H9 (cell line): ENCODE data around the gene CAMTA1. TPM values are rescaled to one million over a fixed set of nuclear protein-coding genes. Genes with fewer than 3 reads are reported as not detected.

Experiments used
- DNase-seq: peaks from one replicate; pipeline ENCODE4 v3.0.0-alpha.2; 2017
- H2AFZ ChIP-seq: one replicate; pipeline ENCODE4 v1.6.1; 2013; ENCODE audit warnings: mild to moderate bottlenecking, low read length, control low read depth, moderate library complexity
- H2AK5ac ChIP-seq: 2 replicates; pipeline ENCODE4 v1.6.1; 2013; ENCODE audit warnings: low read length, control low read depth, mixed read lengths; ENCODE audit not compliant: insufficient read length
- H2BK120ac ChIP-seq: one replicate; pipeline ENCODE4 v1.6.1; 2013; ENCODE audit warnings: low read depth, mild to moderate bottlenecking, low read length, control low read depth, inconsistent platforms; ENCODE audit not compliant: poor library complexity, severe bottlenecking
- H2BK12ac ChIP-seq: 2 replicates; pipeline ENCODE4 v1.6.1; 2013; ENCODE audit warnings: low read length, control low read depth, mixed read lengths, low read depth; ENCODE audit not compliant: insufficient read length
- H2BK15ac ChIP-seq: 2 replicates; pipeline ENCODE4 v1.6.1; 2013; ENCODE audit warnings: low read depth, low read length, control low read depth
- H2BK20ac ChIP-seq: one replicate; pipeline ENCODE4 v1.6.1; 2013; ENCODE audit warnings: low read depth, mild to moderate bottlenecking, low read length, control low read depth, inconsistent platforms; ENCODE audit not compliant: poor library complexity, severe bottlenecking
- H2BK5ac ChIP-seq: 2 replicates; pipeline ENCODE4 v1.6.1; 2013; ENCODE audit warnings: low read length, control low read depth, mixed read lengths; ENCODE audit not compliant: insufficient read length
- H3K14ac ChIP-seq: 2 replicates; pipeline ENCODE4 v1.6.1; 2013; ENCODE audit warnings: low read length, control low read depth; ENCODE audit not compliant: insufficient read depth
- H3K18ac ChIP-seq: 2 replicates; pipeline ENCODE4 v1.6.1; 2013; ENCODE audit warnings: low read depth, mild to moderate bottlenecking, mixed read lengths, low read length, control low read depth; ENCODE audit not compliant: insufficient read length
- H3K23ac ChIP-seq: 2 replicates; pipeline ENCODE4 v1.6.1; 2013; ENCODE audit warnings: low read length, control low read depth, mixed read lengths, low read depth; ENCODE audit not compliant: insufficient read length
- H3K23me2 ChIP-seq: 2 replicates; pipeline ENCODE4 v1.6.1; 2013; ENCODE audit warnings: low read depth, mild to moderate bottlenecking, mixed read lengths, low read length, control low read depth; ENCODE audit not compliant: insufficient read length, poor library complexity, severe bottlenecking
- H3K27ac ChIP-seq: 2 replicates; pipeline ENCODE4 v1.5.1; 2013; ENCODE audit warnings: low read length, control low read depth, mixed read lengths, low read depth; ENCODE audit not compliant: insufficient read length
- H3K27me3 ChIP-seq: 2 replicates; pipeline ENCODE4 v1.6.1; 2013; ENCODE audit warnings: low read length, control low read depth, inconsistent platforms; ENCODE audit not compliant: insufficient read depth
- H3K4ac ChIP-seq: 2 replicates; pipeline ENCODE4 v1.6.1; 2013; ENCODE audit warnings: low read depth, mild to moderate bottlenecking, control low read depth, inconsistent platforms, low read length, moderate library complexity
- H3K4me1 ChIP-seq: 2 replicates; pipeline ENCODE4 v1.6.1; 2013; ENCODE audit warnings: low read length, control low read depth, inconsistent platforms; ENCODE audit not compliant: insufficient read depth
- H3K4me2 ChIP-seq: 2 replicates; pipeline ENCODE4 v1.6.1; 2013; ENCODE audit warnings: low read length, control low read depth, mixed read lengths; ENCODE audit not compliant: insufficient read length, insufficient read depth
- H3K56ac ChIP-seq: 2 replicates; pipeline ENCODE4 v1.6.1; 2013; ENCODE audit warnings: low read depth, mild to moderate bottlenecking, mixed read lengths, low read length, control low read depth; ENCODE audit not compliant: insufficient read length
- H3K79me1 ChIP-seq: 2 replicates; pipeline ENCODE4 v1.6.1; 2013; ENCODE audit warnings: low read depth, mild to moderate bottlenecking, moderate library complexity, low read length, control low read depth, inconsistent platforms; ENCODE audit not compliant: insufficient read depth, poor library complexity, severe bottlenecking
- H3K79me2 ChIP-seq: 2 replicates; pipeline ENCODE4 v1.6.1; 2013; ENCODE audit warnings: low read length, control low read depth, inconsistent platforms; ENCODE audit not compliant: insufficient read depth
- H3K9ac ChIP-seq: 2 replicates; pipeline ENCODE4 v1.6.1; 2013; ENCODE audit warnings: low read length, control low read depth, mixed read lengths; ENCODE audit not compliant: insufficient read length; ENCODE audit errors: extremely low read depth
- H3K9me3 ChIP-seq: one replicate; pipeline ENCODE4 v1.6.1; 2013; ENCODE audit warnings: low read depth, low read length, inconsistent platforms; ENCODE audit not compliant: control insufficient read depth
- H3T11ph ChIP-seq: one replicate; pipeline ENCODE4 v1.6.1; 2013; ENCODE audit warnings: mild to moderate bottlenecking, low read length, control low read depth, inconsistent platforms
- H4K20me1 ChIP-seq: one replicate; pipeline ENCODE4 v1.6.1; 2013; ENCODE audit not compliant: control insufficient read depth, insufficient read length, insufficient read depth
- H4K5ac ChIP-seq: 2 replicates; pipeline ENCODE4 v1.6.1; 2013; ENCODE audit warnings: low read depth, mild to moderate bottlenecking, mixed read lengths, low read length, control low read depth; ENCODE audit not compliant: insufficient read length
- H4K8ac ChIP-seq: replicated peaks from 2 replicates; pipeline ENCODE4 v1.6.1; 2013; ENCODE audit warnings: low read length, control low read depth, mixed read lengths, low read depth; ENCODE audit not compliant: insufficient read length
- H4K91ac ChIP-seq: 2 replicates; pipeline ENCODE4 v1.6.1; 2013; ENCODE audit warnings: low read depth, mild to moderate bottlenecking, moderate library complexity, mixed read lengths, low read length, control low read depth; ENCODE audit not compliant: insufficient read length
- H3K27ac Mint-ChIP-seq, 3 experiments: 2 replicates in 2 of 3; 3 replicates in 1 of 3; pipeline ENCODE4 v1.8.0; 2020 to 2021; ENCODE audit warnings: mixed read lengths in 3 of 3, mild to moderate bottlenecking in 1 of 3, moderate library complexity in 1 of 3
- H3K27me3 Mint-ChIP-seq: 2 replicates; pipeline ENCODE4 v1.8.0; 2021; ENCODE audit warnings: low read depth, mild to moderate bottlenecking, moderate library complexity, mixed read lengths
- H3K36me3 Mint-ChIP-seq, 3 experiments: 2 replicates in 2 of 3; 3 replicates in 1 of 3; pipeline ENCODE4 v1.8.0; 2020 to 2021; ENCODE audit warnings: low read depth in 3 of 3, mixed read lengths in 3 of 3; ENCODE audit not compliant: insufficient read depth in 1 of 3
- H3K4me1 Mint-ChIP-seq, 2 experiments: 2 replicates each; pipeline ENCODE4 v1.8.0; 2020; ENCODE audit warnings: mixed read lengths in 2 of 2
- H3K4me3 Mint-ChIP-seq, 2 experiments: 2 replicates in 1 of 2; 3 replicates in 1 of 2; pipeline ENCODE4 v1.8.0; 2020 to 2021; ENCODE audit warnings: mild to moderate bottlenecking in 2 of 2, mixed read lengths in 2 of 2, moderate library complexity in 1 of 2
- H3K9me3 Mint-ChIP-seq, 2 experiments: 2 replicates in 1 of 2; 3 replicates in 1 of 2; pipeline ENCODE4 v1.8.0; 2020; ENCODE audit warnings: mild to moderate bottlenecking in 2 of 2, mixed read lengths in 2 of 2, moderate library complexity in 1 of 2
- WGBS: extraction: QIAGEN DNeasy Blood & Tissue Kit; methylation state at CpG from one replicate; pipeline ENCODE4 v1.1.7; 2013; ENCODE audit warnings: missing lambda C conversion rate, low lambda C conversion rate, mixed read lengths; ENCODE audit not compliant: insufficient read length; ENCODE audit errors: extremely low coverage; 5-methylcytosine and 5-hydroxymethylcytosine counted together
- total RNA-seq: library from RNA; stranded (reverse); gene quantifications from 2 replicates; pipeline ENCODE4 v1.2.1, GENCODE V29; 2021
- TF ChIP-seq, protein P1 (sequence below): fragments of 200-600 bp; sonication (generic); conservative IDR thresholded peaks from 3 replicates; pipeline ENCODE4 v1.8.0; 2021; ENCODE audit warnings: antibody characterized with exemption, mild to moderate bottlenecking

The CAMTA1 gene
- total RNA-seq, 1 experiment from 2014 or later: 115 TPM

DNA sequence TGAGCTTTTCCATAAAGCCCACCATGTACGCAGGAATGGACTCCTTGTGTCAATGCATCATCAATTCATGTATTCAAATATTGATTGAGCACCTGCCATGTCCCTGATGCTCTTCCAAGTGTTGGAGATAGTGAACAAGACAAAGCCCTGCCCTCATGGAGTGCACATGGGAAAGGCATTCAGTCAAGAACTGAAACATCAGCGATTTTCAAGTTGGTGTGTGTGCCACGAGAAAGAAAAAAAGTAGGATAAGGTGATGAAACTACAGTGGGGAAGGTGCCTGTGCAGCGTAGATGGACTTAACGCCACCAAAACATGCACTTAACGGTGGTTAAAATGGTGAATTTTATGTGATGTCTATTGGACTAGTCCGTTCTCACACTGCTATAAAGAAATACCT is 553.2 kb downstream of the CAMTA1 start:
- Histone ChIP-seq H3K4me1 (no peaks in the 10 kb centered on the region), H2AK5ac (no peak overlapping the region), H2AFZ (no peak overlapping the region), H3K79me1 (no peaks in the 10 kb centered on the region), H2BK12ac (no peak overlapping the region), H3K9ac (no peak overlapping the region), H4K5ac (no peak overlapping the region), H2BK120ac (no peak overlapping the region), H2BK15ac (no peak overlapping the region), H2BK5ac (no peak overlapping the region), H3K14ac (no peak overlapping the region), H3K79me2 (no peaks in the 10 kb centered on the region), H2BK20ac (no peak overlapping the region), H3T11ph (no peak overlapping the region), H3K18ac (no peak overlapping the region), H3K4ac (no peak overlapping the region), H4K91ac (no peak overlapping the region), H4K20me1 (no peaks in the 10 kb centered on the region), H3K23me2 (no peaks in the 10 kb centered on the region), H3K4me2 (no peak overlapping the region), H3K56ac (no peak overlapping the region), H3K23ac (no peak overlapping the region), H3K27ac (no peak overlapping the region), H3K9me3 (no peaks in the 10 kb centered on the region), H4K8ac (no peak overlapping the region), H3K27me3 (no peaks in the 10 kb centered on the region)
- no peak overlapping the region for H3K27ac Mint-ChIP-seq
- no peak overlapping the region for H3K4me3 Mint-ChIP-seq
- no peaks in the 10 kb centered on the region for H3K27me3 Mint-ChIP-seq
- no peaks in the 10 kb centered on the region for H3K9me3 Mint-ChIP-seq
- no peak for DNase-seq
- peaks cover 9 to 15% of the 10 kb centered on the region in 2 experiments for H3K4me1 Mint-ChIP-seq
- WGBS: no CpG with 5 or more reads among the region's 7 CpGs
- no peaks in the 10 kb centered on the region; a peak in 1 of 7 replicates for H3K36me3 Mint-ChIP-seq
- TF ChIP-seq, protein P1, sequence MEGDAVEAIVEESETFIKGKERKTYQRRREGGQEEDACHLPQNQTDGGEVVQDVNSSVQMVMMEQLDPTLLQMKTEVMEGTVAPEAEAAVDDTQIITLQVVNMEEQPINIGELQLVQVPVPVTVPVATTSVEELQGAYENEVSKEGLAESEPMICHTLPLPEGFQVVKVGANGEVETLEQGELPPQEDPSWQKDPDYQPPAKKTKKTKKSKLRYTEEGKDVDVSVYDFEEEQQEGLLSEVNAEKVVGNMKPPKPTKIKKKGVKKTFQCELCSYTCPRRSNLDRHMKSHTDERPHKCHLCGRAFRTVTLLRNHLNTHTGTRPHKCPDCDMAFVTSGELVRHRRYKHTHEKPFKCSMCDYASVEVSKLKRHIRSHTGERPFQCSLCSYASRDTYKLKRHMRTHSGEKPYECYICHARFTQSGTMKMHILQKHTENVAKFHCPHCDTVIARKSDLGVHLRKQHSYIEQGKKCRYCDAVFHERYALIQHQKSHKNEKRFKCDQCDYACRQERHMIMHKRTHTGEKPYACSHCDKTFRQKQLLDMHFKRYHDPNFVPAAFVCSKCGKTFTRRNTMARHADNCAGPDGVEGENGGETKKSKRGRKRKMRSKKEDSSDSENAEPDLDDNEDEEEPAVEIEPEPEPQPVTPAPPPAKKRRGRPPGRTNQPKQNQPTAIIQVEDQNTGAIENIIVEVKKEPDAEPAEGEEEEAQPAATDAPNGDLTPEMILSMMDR: no peak
